Epidermal melanocyte (primary cell): ENCODE measurements around the gene FBXL15.

Experiments
- DNase-seq: peaks from one replicate; pipeline ENCODE4 v3.0.0; 2011; ENCODE audit warnings: low spot score; ENCODE audit not compliant: insufficient read length

The FBXL15 gene

GRCh38 chr10:102420714-102421506 lies at the start of gene FBXL15:
Gene FBXL15 (plus strand): TSS chr10:102420836. CDS start chr10:102421130, 294 bp downstream.
- peak; percentile 96 for DNase-seq

- no peak for DNase-seq
These were observed 49.3 kb upstream of the FBXL15 start for GRCh38 chr10:102371295-102371694.

GRCh38 chr10:102375250-102375649 lies 45.4 kb upstream of the FBXL15 start:
- DNase-seq = no peak

GRCh38 chr10:102375867-102376266 lies 44.8 kb upstream of the FBXL15 start:
- DNase-seq = no peak

GRCh38 chr10:102376901-102377300 lies 43.7 kb upstream of the FBXL15 start:
- no peak for DNase-seq

GRCh38 chr10:102379383-102379782 lies 41.3 kb upstream of the FBXL15 start:
- no peak for DNase-seq

GRCh38 chr10:102381983-102382382 lies 38.7 kb upstream of the FBXL15 start:
- no peak for DNase-seq

GRCh38 chr10:102382871-102383270 lies 37.8 kb upstream of the FBXL15 start:
- no peak for DNase-seq

- no peak for DNase-seq
These were observed 36.6 kb upstream of the FBXL15 start for GRCh38 chr10:102384053-102384452.

- no peak for DNase-seq
These were observed 35.8 kb upstream of the FBXL15 start for GRCh38 chr10:102384606-102385429.

GRCh38 chr10:102389894-102390293 lies 30.7 kb upstream of the FBXL15 start:
- no peak for DNase-seq

- no peak for DNase-seq
These were observed 28.3 kb upstream of the FBXL15 start for GRCh38 chr10:102392306-102392705.

GRCh38 chr10:102393411-102394078 lies 27.1 kb upstream of the FBXL15 start:
- no peak for DNase-seq

GRCh38 chr10:102394079-102394800 lies 26.4 kb upstream of the FBXL15 start:
- peak; percentile 97 for DNase-seq

- DNase-seq = no peak
These were observed 25.7 kb upstream of the FBXL15 start for GRCh38 chr10:102394801-102395399.

GRCh38 chr10:102395400-102396316 lies 25.0 kb upstream of the FBXL15 start, which contains the start of gene NFKB2:
Gene NFKB2 (plus strand): TSS chr10:102395705. CDS start chr10:102395960, 255 bp downstream.
- DNase-seq = peak; percentile 91

GRCh38 chr10:102396317-102396650 lies 24.4 kb upstream of the FBXL15 start:
- DNase-seq = no peak

- no peak for DNase-seq
These were observed 23.9 kb upstream of the FBXL15 start for GRCh38 chr10:102396730-102397151.
